H1 (cell line): ENCODE measurements around the gene ARMC6. TPM values are rescaled to one million over a fixed set of nuclear protein-coding genes. Genes with fewer than 3 reads are reported as not detected.

Experiments
- CTCF ChIA-PET: fragments of 300-600 bp; sonication (Branson Sonifier 250); formaldehyde crosslinking; loops from one replicate; lab custom pipeline; 2021; ENCODE audit not compliant: partially characterized antibody; lab: Charles Lee
- POLR2A ChIA-PET: fragments of 300-600 bp; sonication (Branson Sonifier 250); formaldehyde crosslinking; loops from one replicate; lab custom pipeline; 2021; ENCODE audit warnings: inconsistent platforms; ENCODE audit not compliant: partially characterized antibody; lab: Charles Lee
- DNase-seq, 2 experiments: peaks; one replicate each; pipeline versions ENCODE4 v3.0.0 to v3.0.0-alpha.2; 2010 to 2022; ENCODE audit warnings: low spot score in 2 of 2, low read depth in 1 of 2, mixed read lengths in 1 of 2
- FAIRE-seq: peaks from 2 replicates; lab custom pipeline; 2011; peaks lifted over from hg19 to GRCh38; lab: Jason Lieb, UNC
- H2AFZ ChIP-seq: 2 replicates; pipeline ENCODE4 v1.8.1; 2012; ENCODE audit warnings: low read length, inconsistent platforms
- H2AK5ac ChIP-seq: 2 replicates; pipeline ENCODE4 v1.6.1; 2013; ENCODE audit warnings: low read depth, low read length
- H2BK120ac ChIP-seq: replicated peaks from 2 replicates; pipeline ENCODE3; 2013; ENCODE audit warnings: low read depth, low read length, inconsistent platforms
- H2BK12ac ChIP-seq: 2 replicates; pipeline ENCODE4 v1.6.1; 2013; ENCODE audit warnings: low read depth, low read length
- H2BK15ac ChIP-seq: 2 replicates; pipeline ENCODE4 v1.6.1; 2013; ENCODE audit warnings: low read length
- H2BK20ac ChIP-seq: 2 replicates; pipeline ENCODE4 v1.6.1; 2013; ENCODE audit warnings: low read length
- H2BK5ac ChIP-seq: 2 replicates; pipeline ENCODE4 v1.6.1; 2013; ENCODE audit warnings: low read depth, low read length
- H3K14ac ChIP-seq: 2 replicates; pipeline ENCODE4 v1.6.1; 2013; ENCODE audit warnings: inconsistent platforms; ENCODE audit not compliant: insufficient read length
- H3K18ac ChIP-seq: 2 replicates; pipeline ENCODE4 v1.6.1; 2013; ENCODE audit warnings: low read length; ENCODE audit errors: extremely low read depth
- H3K23ac ChIP-seq: 2 replicates; pipeline ENCODE4 v1.6.1; 2013; ENCODE audit warnings: inconsistent platforms; ENCODE audit not compliant: insufficient read length
- H3K23me2 ChIP-seq: 2 replicates; pipeline ENCODE4 v1.6.1; 2013; ENCODE audit warnings: low read depth, low read length
- H3K27ac ChIP-seq: 2 replicates; pipeline ENCODE4 v1.6.1; 2011; ENCODE audit warnings: low read depth, low read length, inconsistent platforms
- H3K27me3 ChIP-seq, 4 experiments: replicated peaks in 1 of 4; 1 replicate in 1 of 4; 2 replicates in 3 of 4; pipeline versions ENCODE4 v1.6.1 to v1.8.1; 2011 to 2013; ENCODE audit warnings: low read length in 3 of 4, mild to moderate bottlenecking in 3 of 4, inconsistent platforms in 2 of 4, mixed read lengths in 2 of 4, moderate library complexity in 1 of 4; ENCODE audit not compliant: control insufficient read depth in 3 of 4, insufficient read depth in 3 of 4; ENCODE audit errors: extremely low read depth in 1 of 4
- H3K36me3 ChIP-seq, 4 experiments: 2 replicates each; pipeline versions ENCODE4 v1.6.1 to v1.8.1; 2011 to 2013; ENCODE audit warnings: mild to moderate bottlenecking in 4 of 4, low read length in 3 of 4, moderate library complexity in 2 of 4, control low read depth in 1 of 4, inconsistent platforms in 1 of 4; ENCODE audit not compliant: insufficient read depth in 4 of 4, control insufficient read depth in 2 of 4
- H3K4ac ChIP-seq: replicated peaks from 2 replicates; pipeline ENCODE3; 2013; ENCODE audit warnings: low read length, low read depth, mixed read lengths, inconsistent platforms; ENCODE audit not compliant: insufficient read length
- H3K4me1 ChIP-seq, 4 experiments: replicated peaks in 1 of 4; 1 replicate in 1 of 4; 2 replicates in 3 of 4; pipeline versions ENCODE4 v1.6.1 to v1.8.1; 2011 to 2013; ENCODE audit warnings: low read length in 3 of 4, inconsistent platforms in 2 of 4, mixed read lengths in 1 of 4; ENCODE audit not compliant: insufficient read depth in 4 of 4, control insufficient read depth in 3 of 4
- H3K4me2 ChIP-seq, 2 experiments: 2 replicates each; pipeline versions ENCODE4 v1.6.1 to v1.8.1; 2011 to 2013; ENCODE audit warnings: low read depth in 2 of 2, low read length in 2 of 2, control low read depth in 1 of 2, inconsistent platforms in 1 of 2, mild to moderate bottlenecking in 1 of 2; ENCODE audit not compliant: insufficient read depth in 1 of 2
- H3K4me3 ChIP-seq, 4 experiments: fragments of 200-600, 300-600 bp in 1 of 4; sonication (generic), shearing (Covaris generic), sonication (Bioruptor Twin) in 1 of 4; 2 replicates each; pipeline versions ENCODE4 v1.5.1 to v1.8.1; 2011 to 2016; ENCODE audit warnings: low read length in 4 of 4, low read depth in 3 of 4, control low read depth in 2 of 4, inconsistent platforms in 2 of 4, mild to moderate bottlenecking in 2 of 4, mixed read lengths in 1 of 4, moderate library complexity in 1 of 4; ENCODE audit not compliant: insufficient read depth in 2 of 4; ENCODE audit errors: extremely low read depth in 1 of 4
- H3K56ac ChIP-seq: replicated peaks from 2 replicates; pipeline ENCODE3; 2013; ENCODE audit warnings: low read depth, mild to moderate bottlenecking, mixed read lengths, low read length, inconsistent platforms; ENCODE audit not compliant: insufficient read length
- H3K79me1 ChIP-seq: 2 replicates; pipeline ENCODE4 v1.6.1; 2013; ENCODE audit warnings: low read depth, low read length, control low read depth
- H3K79me2 ChIP-seq, 2 experiments: 2 replicates each; pipeline versions ENCODE4 v1.6.1 to v1.8.1; 2012 to 2013; ENCODE audit warnings: low read length in 2 of 2, mild to moderate bottlenecking in 2 of 2, inconsistent platforms in 1 of 2; ENCODE audit not compliant: insufficient read depth in 2 of 2, control insufficient read depth in 1 of 2
- H3K9ac ChIP-seq, 4 experiments: replicated peaks in 1 of 4; 1 replicate in 1 of 4; 2 replicates in 3 of 4; pipeline versions ENCODE4 v1.6.1 to v1.8.1; 2011 to 2013; ENCODE audit warnings: low read depth in 3 of 4, low read length in 3 of 4, control low read depth in 2 of 4, mild to moderate bottlenecking in 2 of 4, moderate library complexity in 2 of 4, inconsistent platforms in 1 of 4; ENCODE audit errors: extremely low read depth in 1 of 4
- H3K9me3 ChIP-seq, 2 experiments: 2 replicates each; pipeline versions ENCODE4 v1.6.1 to v1.8.1; 2012 to 2013; ENCODE audit warnings: mild to moderate bottlenecking in 2 of 2, moderate library complexity in 2 of 2, control low read depth in 1 of 2, inconsistent platforms in 1 of 2, low read depth in 1 of 2, low read length in 1 of 2, mixed read lengths in 1 of 2; ENCODE audit not compliant: insufficient read depth in 2 of 2
- H4K20me1 ChIP-seq, 2 experiments: replicated peaks in 1 of 2; 2 replicates each; pipeline versions ENCODE3 to v1.8.1; 2011 to 2013; ENCODE audit warnings: inconsistent platforms in 2 of 2, low read length in 2 of 2, mild to moderate bottlenecking in 1 of 2; ENCODE audit not compliant: insufficient read depth in 2 of 2, control insufficient read depth in 1 of 2
- H4K5ac ChIP-seq: 2 replicates; pipeline ENCODE4 v1.6.1; 2013; ENCODE audit warnings: low read length, low read depth, mixed read lengths, inconsistent platforms; ENCODE audit not compliant: insufficient read length
- H4K8ac ChIP-seq: 2 replicates; pipeline ENCODE4 v1.8.0; 2013; ENCODE audit warnings: mild to moderate bottlenecking, moderate library complexity, low read length, inconsistent platforms; ENCODE audit not compliant: insufficient read depth; ENCODE audit errors: extremely low read depth
- H4K91ac ChIP-seq: replicated peaks from 2 replicates; pipeline ENCODE3; 2013; ENCODE audit warnings: low read length, mixed read lengths, inconsistent platforms; ENCODE audit not compliant: insufficient read length
- ASH2L ChIP-seq: fragments of 200-600, 300-600 bp; sonication (generic); IDR thresholded peaks from one replicate; pipeline ENCODE4 v1.7.1; 2017; ENCODE audit warnings: low read length
- WGBS, 2 experiments: shearing (Covaris generic) in 1 of 2; methylation state at CpG; one replicate each; pipeline versions ENCODE4 v1.1.6 to v1.1.7; 2013 to 2015; ENCODE audit warnings: low lambda C conversion rate in 2 of 2, mixed read lengths in 2 of 2, inconsistent platforms in 1 of 2, low coverage in 1 of 2, missing lambda C conversion rate in 1 of 2; ENCODE audit not compliant: insufficient replicate concordance in 2 of 2, insufficient coverage in 1 of 2, insufficient read length in 1 of 2; ENCODE audit errors: extremely low coverage in 1 of 2, missing lambda C conversion rate in 1 of 2; 5-methylcytosine and 5-hydroxymethylcytosine counted together
- polyA plus RNA-seq, 7 experiments: library from polyadenylated mRNA; depleted of rRNA in 3 of 7; stranded (reverse) in 5 of 7; unstranded in 2 of 7; fragments of >200 nt in 5 of 7; fragments of 200-250 nt in 2 of 7; gene quantifications; 1 replicate in 5 of 7; 2 replicates in 1 of 7; 4 replicates in 1 of 7; pipeline versions ENCODE4 v1.2.1 to v1.2.3, GENCODE V29; 2011 to 2013; ENCODE audit warnings: missing spikeins in 2 of 7, mixed read lengths in 2 of 7
- total RNA-seq: library from RNA; stranded (reverse); fragmentation: NEBNext Ultra II Directional; extraction: Animal tissue kit (Norgen Biotek cat#: 25700); gene quantifications from 2 replicates; pipeline ENCODE4 v1.2.1, GENCODE V29; 2021
- TF ChIP-seq, protein P1 (sequence below): IDR thresholded peaks from 2 replicates; pipeline ENCODE4 v1.6.1; 2011; ENCODE audit warnings: low read depth, mild to moderate bottlenecking, low read length; ENCODE audit not compliant: insufficient read depth

Gene ARMC6
- total and polyA plus RNA-seq, 2 of the 8 experiments (the other 6 are each of a cell fraction or from before 2014, with no cell fraction given) = 67.1 to 68.3 TPM

- CTCF ChIA-PET = interaction anchor here (1.4 to 1.9 kb wide), 2 partner anchors 12 to 49 kb away, joined by 3 to 7 read pairs; no protein-coding TSS in a partner anchor
- POLR2A ChIA-PET = interaction anchor here (1.1 to 5.7 kb wide), 3 partner anchors 13 to 40 kb away, joined by 3 to 31 read pairs (median 21); partner anchors contain the start of gene SLC25A42
- TF ChIP-seq, protein P1, sequence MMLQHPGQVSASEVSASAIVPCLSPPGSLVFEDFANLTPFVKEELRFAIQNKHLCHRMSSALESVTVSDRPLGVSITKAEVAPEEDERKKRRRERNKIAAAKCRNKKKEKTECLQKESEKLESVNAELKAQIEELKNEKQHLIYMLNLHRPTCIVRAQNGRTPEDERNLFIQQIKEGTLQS = no peak
- TF ChIP-seq ASH2L = no peak
Observed at GRCh38 chr19:19103167-19103566, 69.8 kb downstream of the ARMC6 start.

More at GRCh38 chr19:19103167-19103566, 69.8 kb downstream of the ARMC6 start:
- Histone ChIP-seq H3K23ac (no peak overlapping the region), H3K14ac (no peak overlapping the region), H3K4me2 (no peak overlapping the region), H3K9me3 (no peaks in the 10 kb centered on the region), H2BK20ac (no peak overlapping the region), H2BK15ac (no peak overlapping the region), H3K4me3 (no peak overlapping the region), H3K23me2 (peaks cover 2% of the 10 kb centered on the region), H2BK5ac (no peak overlapping the region), H2BK120ac (no peak overlapping the region), H3K79me1 (0 out of 2 replicates have a peak, but pooled peaks cover 2% of the 10 kb centered on the region), H3K4ac (no peak overlapping the region), H4K91ac (no peak overlapping the region), H4K20me1 (no peaks in the 10 kb centered on the region), H3K27me3 (no peaks in the 10 kb centered on the region), H3K18ac (no peak overlapping the region), H3K27ac (no peak overlapping the region), H3K4me1 (peaks cover 0 to 14% (median 9%) of the 10 kb centered on the region in 4 experiments; a peak in 6 of 7 replicates), H3K36me3 (no peaks in the 10 kb centered on the region), H2BK12ac (no peak overlapping the region), H4K5ac (no peak overlapping the region), H3K9ac (no peak overlapping the region), H2AK5ac (no peak overlapping the region), H4K8ac (no peak overlapping the region), H3K79me2 (no peaks in the 10 kb centered on the region), H2AFZ (no peak overlapping the region), H3K56ac (no peak overlapping the region)
- DNase-seq = no peak
- 94% methylated on average over 11 of the region's 11 CpGs; no CpG with 5 or more reads in 1 of the 2 experiments for WGBS, 2 experiments
- FAIRE-seq = no peak
